SKM-1 (cell line): ENCODE measurements around the gene MBTD1.
A peak's percentile ranks its signal among the peaks of the same experiment; 100 is the strongest.
"Not testable (repeated sequence)": the region's sequence is repeated elsewhere in the genome, so short reads cannot be mapped to it uniquely, and the experiment has no call there.

Source experiments
- DNase-seq: peaks from one replicate; lab custom pipeline; 2025; ENCODE audit not compliant: unreplicated experiment; lab: John Stamatoyannopoulos, UW

Gene MBTD1

DNA sequence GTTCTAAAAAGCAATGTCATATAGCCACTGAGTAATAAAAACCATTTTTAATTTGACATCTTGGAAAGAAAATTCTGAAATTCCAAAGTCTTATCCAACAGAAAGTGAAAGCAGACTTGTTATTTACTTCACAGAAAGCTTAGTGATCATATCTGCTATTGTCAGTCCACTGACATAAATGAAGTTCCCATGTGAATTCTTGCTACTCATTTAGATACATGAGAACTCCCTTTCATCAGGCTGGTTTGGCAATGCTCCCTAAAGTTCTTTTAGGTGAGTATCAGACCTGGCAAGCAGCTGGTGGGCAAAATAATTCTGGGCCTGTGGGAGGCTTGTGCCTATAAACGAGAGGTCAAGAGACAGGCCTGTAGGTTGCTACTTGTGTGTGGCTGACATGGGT is 70.2 kb downstream of the MBTD1 start:
- DNase-seq: no peak

DNA sequence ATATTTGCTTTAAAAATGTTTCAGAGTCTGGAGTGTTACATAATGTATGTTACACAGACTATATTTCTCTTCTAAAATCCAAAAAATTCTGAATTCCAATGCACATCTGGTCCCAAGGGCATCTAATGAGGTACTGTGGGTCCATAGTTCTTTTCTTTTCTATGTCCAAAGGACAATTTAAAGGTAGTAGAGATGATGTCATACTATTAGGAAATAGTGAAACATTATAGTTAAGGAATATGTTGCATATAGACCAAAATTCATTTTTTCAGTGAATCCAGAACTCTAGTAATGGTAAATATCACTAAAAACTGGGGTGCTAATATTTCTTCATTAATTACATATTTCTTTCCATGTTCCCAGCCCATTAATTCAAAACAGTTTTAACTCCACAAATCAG is 70.7 kb downstream of the MBTD1 start:
- no peak for DNase-seq

DNA sequence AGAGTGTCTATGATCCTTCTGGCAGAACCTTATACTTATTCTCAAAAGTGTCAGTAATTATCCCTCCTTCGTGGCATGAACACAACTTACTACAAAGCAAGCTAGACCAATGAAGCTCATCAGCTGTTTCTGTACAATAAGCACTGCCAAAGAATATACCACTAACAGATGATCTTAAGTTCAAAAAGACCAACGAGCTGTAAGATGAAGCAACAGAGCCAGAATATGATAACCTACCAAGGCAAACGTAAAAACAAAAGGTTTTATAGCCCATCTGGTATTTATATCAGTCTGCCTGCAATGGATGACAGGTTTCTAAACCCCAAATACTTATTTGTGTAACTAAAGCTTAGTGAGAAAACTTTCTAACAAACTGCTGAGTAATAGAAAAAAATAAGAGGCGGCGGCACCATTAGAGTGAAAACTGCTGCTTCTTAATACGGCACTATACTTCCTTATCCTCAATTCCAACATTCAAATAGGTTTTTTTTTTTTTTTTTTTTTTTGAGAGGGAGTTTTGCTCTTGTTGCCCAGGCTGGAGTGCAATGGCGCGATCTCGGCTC is 71.5 kb downstream of the MBTD1 start:
- DNase-seq: no peak

DNA sequence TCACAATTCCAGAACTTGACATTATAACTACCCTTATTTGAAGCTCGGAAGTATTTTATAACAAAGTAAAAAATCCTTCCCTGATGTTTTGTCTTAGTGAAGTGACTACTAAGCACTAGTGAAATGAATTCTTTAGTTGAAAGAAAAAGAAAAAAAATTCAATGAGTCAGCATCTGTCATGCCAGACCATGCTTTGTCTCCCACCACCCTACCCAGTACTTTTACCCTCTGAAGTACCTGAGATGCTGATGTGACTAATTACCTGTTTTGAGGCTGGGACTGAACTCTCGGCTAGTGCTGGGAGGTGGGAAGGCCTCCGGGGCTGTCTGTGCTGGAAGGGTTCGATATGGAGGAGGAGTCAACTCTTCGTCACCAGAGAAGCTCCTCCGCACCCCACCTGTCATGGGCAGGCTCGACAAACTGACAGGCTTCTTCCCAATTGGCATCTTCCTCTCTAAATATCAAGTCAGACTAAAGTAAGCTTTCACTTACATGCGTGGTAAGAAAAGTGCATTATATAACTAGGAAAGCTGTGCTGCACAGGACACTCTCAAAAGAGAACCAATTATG is 74.0 kb downstream of the MBTD1 start:
- DNase-seq: no peak

DNA sequence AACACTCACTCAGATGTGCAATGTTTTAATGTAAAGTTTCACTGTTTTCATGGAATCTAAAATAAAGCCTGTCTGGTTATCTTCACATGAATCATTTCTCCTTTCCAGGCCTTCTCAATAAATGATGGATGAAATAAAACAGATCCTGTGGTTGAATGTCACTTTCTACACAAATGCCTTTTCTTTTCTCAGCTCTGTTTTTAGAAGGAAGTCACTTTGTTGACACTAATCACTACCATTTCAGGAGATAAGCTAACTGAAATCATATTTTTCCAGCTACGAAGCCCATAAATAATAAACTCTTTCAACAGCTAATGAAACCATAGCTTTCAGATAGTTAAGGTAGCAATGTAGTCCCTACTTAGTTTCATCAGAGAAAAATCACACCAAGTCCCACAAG is 75.7 kb downstream of the MBTD1 start:
- no peak for DNase-seq

DNA sequence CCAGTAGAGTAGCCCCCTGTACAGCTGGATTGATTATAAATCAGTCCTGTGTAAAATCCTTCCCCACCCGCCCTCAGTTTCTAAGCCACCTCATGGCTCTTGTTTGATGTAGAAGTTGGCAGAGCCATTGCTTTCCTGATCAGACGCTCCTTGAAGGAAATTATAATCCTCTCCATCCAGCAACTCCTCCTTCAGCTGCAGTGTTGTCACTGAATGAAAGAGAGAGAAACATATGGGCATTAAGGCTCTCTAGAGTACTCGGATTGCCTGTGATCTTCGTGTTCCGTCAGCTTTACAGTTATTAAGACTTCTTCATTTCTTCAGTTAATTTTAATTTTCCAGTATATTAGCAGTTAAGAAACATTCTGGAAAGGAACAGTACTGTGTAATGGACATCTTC is 79.4 kb downstream of the MBTD1 start:
- DNase-seq: no peak

DNA sequence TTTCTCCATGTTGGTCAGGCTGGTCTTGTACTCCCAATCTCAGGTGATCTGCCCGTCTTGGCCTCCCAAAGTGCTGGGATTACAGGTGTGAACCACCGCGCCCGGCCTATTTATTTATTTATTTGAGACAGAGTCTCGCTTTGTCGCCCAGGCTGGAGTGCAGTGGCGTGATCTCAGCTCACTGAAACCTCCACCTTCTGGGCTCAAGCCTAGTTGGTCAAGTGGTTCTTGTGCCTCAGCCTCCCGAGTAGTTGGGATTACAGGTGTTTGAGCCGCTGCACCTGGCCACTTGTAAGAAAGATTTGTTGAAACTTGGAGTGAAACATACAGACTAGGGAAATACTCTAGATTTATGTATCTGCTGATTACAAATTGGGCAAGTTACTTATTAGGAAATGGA is 87.8 kb downstream of the MBTD1 start:
- DNase-seq: not testable (repeated sequence)

DNA sequence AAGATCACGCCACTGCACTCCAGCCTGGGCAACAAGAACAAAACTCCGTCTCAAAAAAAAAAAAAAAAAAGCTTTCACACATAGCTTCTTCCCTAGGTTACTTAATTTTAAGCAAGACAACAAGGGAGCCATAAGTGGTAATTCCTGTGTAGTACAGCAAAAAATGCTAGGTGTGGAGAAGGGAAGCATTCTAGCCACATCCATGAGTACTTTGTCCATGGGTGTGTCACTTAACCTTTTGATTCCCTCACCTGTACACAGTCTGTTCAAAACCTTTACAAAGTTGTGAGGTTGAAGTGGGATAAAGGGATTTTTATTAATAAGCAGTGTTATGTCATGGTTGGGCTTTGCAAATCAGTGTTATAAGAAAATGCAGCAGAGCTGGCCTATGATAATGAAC is 89.1 kb downstream of the MBTD1 start:
- DNase-seq: no peak

DNA sequence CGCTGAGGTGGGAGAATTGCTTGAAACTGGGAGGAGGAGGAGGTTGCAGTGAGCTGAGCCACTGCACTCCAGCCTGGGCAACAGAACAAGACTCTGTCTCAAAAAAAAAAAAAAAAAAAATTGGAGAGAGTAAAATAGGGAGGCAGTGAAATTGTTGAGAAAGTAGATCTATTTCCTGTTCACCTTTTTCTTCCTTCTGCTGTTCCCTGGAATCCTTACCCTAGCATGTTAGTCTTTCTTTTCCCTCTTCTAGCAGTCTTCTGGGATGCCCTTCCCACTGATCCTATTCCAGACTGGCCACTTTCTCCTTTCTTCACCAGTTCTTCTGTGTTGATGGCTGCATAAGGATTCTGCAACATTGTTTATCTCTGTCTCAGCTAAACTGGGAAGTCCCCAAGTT is 90.5 kb downstream of the MBTD1 start:
- no peak for DNase-seq

DNA sequence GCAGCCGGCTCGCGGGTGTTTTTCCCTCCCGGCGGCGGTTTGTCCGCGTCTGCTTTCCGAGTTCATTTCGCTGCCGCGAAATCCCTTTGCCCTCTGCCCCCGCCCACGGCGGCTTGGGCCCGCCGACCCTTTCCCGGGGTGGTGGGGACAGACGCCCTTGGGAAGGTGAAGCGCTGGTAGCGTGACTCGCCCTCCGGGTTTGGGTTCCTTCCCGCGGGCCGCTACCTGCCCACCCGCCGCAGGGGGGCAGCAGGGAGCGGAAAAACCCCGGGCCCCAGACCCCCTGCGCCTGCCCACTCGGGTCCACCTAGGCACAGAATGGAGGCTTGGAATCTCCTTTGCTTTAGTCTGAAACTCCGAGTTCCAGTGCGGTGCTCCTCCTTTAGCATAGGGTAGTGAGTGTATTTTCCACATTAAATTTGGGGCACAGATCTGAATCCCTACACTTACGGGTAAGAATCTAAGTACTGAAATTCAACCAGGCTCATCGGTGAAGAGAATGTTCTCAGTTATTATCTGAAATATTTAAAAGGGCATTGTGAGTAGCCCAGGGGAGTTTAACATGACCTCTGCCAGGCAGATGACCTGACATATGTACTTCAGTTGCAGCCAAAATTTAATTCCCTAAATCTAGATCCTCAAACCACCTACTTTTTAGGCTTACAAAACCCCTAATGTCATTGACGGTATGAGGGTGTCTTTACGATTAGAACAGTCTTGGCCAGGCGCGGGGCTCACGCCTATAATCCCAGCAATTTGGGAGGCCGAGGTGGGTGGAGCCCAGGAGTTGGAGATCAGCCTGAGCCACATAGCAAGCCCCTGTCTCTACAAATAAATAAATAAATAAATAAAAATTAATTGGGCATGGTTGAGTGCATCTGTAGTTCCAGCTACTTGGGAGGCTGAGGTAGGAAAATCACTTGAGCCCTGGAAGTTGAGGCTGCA is 92.6 kb downstream of the MBTD1 start:
- DNase-seq: peak; percentile 25

DNA sequence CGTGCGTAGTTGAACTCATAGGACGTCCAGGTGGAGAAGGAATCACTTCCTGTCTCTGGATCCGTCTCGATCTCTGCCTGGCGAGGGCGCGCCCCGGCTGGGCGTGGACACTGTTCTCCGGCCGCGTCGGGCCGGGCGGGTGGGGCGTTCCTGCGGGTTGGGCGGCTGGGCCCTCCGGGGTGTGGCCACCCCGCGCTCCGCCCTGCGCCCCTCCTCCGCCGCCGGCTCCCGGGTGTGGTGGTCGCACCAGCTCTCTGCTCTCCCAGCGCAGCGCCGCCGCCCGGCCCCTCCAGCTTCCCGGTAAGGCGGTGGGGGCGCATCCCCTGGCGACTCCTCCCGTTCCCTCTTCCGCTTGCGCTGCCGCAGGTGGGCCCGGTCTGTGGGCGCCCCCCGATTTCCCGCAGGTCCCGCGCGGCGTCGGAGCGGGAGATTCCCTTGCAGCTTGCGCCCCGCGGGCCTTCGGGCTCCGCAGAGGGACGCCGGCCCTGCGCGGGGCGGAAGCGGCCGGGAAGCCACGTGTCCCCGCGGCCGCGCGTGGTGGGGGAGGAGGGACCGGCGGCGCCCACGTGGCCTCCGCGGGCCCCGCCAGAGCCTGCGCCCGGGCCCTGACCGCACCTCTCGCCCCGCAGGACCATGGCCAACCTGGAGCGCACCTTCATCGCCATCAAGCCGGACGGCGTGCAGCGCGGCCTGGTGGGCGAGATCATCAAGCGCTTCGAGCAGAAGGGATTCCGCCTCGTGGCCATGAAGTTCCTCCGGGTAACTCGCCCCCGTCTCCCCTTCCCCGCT is 93.5 kb downstream of the MBTD1 start, which contains the start of gene NME2:
TSS of gene NME2 (plus strand) at position 214 of the 789 bp plus-strand sequence. CDS start at position 634, 420 bp downstream.
- DNase-seq: peak; percentile 60

DNA sequence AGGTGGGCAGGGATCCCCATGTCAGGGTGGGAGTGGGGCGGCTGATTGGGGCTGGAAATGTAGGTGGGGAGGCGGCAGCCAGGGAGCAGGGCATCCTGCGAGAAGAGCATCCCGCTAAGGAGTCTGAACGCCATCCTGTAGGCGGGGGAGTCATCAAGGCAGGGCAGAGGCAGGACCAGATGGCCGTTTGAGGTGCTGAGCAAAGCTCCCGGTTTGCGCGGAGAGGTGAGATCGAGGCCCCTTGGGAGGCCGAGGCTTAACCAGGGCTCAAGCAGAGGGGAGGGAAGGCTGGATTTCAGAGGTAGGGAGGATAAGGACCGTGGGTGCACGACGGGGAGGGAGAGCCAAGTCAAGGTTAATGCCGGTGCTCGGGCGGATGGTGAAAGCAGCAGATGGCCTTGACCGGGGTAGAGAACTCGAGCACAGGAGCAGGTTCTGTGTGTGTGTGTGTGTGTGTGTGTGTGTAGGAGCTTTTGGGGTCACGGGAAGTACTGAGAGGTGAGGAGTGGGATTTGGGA is 94.1 kb downstream of the MBTD1 start:
- no peak for DNase-seq

DNA sequence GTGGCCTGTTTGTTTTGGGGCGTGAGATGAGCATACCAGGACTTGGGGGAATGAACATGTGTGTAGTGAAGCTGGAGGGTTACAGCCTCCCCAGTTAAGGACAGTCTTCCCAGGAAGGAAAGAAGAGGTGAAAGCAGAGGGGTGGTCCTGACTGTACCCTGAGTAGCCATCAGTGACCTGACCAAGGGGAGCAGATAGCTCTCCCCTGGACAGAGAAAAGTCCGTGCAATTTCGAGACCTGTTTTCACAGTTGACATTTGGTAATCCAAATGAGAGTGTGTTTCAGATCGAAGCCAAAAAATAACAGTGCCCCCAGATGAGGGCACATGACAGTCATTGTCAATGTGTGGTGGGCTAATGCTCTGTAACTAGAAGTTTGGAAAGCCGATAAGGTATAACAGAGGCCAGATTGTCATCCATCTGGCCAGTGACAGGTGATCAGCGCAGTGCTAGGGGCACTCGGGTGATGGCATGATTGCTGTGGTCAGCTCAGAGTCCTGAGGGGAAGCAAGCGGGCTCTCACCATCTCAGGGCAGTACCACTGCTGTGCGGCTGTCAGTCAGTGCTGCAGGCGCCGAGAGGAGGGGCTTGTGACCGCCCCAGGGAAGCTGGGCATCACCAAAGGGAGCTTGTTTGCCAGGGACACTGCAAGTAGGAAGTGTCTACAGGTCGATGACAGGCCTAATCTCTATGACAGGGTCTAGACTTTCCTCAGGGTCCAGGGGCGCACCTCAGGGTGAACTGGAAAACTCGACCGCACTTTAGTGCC is 94.8 kb downstream of the MBTD1 start:
- DNase-seq: no peak

DNA sequence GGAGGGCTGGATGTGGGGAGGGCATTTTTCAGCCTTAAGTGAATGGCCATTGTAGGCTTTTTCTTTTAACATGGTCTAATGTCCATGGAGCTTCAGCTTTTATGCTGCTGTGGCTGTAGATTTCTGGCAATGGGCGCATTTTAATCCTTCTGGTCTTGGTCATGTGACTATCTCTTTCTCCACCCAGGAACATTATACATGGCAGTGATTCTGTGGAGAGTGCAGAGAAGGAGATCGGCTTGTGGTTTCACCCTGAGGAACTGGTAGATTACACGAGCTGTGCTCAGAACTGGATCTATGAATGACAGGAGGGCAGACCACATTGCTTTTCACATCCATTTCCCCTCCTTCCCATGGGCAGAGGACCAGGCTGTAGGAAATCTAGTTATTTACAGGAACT is 98.3 kb downstream of the MBTD1 start:
- no peak for DNase-seq

DNA sequence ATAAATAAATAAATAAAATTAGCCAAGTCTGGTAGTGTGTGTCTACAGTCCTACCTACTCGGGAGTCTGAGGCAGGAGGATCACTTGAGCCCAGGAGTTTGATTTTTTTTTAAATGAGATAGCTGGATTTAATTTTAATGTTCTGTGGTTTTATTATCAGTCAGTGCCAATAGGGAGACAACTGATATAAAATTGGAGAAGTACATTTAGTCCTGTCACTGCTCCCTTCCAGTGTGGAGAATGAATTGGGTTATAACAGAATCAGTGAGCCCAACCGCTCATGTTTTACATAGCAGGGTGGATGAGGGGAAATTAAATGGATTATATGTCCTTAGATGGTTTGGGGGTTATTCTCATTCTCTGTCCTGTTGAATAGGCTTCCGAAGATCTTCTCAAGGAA is 100.2 kb downstream of the MBTD1 start:
- no peak for DNase-seq

DNA sequence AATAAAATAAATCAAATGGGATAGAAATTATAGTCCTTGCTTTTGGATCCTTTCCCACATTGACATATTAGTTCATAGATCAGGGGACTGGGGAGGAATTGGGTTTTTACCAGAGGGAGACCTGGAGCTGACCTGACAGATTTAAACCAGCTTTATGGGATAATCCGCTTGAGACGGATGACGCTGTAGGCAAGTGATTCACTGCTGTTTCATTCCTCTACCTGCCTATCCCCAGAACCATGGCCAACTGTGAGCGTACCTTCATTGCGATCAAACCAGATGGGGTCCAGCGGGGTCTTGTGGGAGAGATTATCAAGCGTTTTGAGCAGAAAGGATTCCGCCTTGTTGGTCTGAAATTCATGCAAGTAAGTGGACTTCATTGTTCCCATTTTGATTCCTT is 104.4 kb downstream of the MBTD1 start:
- DNase-seq: no peak

DNA sequence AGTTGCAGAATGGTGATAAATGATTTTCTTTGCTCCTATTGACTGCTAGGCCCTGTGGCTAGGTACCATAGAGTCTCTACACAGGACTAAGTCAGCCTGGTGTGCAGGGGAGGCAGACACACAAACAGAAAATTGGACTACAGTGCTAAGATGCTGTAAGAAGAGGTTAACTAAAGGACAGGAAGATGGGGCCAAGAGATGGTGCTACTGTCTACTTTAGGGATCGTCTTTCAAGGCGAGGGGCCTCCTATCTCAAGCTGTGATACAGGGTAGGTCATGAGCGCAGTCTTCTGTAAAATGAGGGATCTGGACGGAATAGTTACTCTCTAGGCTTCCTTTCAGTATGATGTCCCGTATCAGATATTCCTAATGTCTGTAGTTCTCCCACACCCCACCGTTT is 105.7 kb downstream of the MBTD1 start:
- DNase-seq: no peak

DNA sequence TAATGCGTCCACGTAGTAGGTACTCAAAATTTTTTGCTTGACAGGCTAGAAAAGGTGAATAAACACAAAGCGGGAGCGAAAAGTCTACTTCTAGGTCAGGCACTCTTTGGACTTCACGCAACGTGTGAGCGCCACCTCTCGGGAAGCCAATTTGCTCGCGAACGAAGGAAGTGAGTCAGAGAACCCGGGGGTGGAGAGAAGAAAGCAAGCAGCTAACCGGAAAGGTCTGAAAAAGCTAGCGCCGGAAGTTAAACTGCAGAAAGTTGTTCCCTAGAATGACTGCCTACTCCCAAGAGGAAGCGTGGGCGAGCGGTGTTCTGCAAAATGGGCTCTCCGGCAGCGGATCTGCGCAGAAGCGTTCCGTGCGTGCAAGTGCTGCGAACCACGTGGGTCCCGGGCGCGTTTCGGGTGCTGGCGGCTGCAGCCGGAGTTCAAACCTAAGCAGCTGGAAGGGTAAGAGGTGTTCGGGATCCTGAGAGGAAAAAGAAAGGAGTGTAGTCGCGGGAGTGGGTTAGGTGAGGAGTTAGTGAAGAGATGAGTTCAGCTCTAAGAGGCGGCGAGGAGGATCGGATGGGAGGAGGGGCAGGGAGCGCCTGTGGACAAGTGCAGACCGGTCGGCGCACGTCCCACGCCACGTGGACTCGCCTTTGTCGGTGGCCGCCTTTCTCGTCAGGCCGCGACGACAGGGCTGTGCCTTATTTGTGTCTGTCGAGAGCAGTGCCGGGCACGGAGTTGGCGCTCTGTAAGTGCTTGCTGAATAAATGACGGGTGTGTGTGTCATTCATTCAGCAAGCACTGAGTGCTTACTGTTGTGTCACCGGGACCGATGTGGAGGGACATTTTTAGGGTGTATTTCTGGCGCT is 106.4 kb downstream of the MBTD1 start, which contains the start of gene NME1:
TSS of gene NME1 (plus strand) at position 350 of the 863 bp plus-strand sequence. CDS start 2,096 bp downstream, outside the sequence.
- peak; percentile 99 for DNase-seq

DNA sequence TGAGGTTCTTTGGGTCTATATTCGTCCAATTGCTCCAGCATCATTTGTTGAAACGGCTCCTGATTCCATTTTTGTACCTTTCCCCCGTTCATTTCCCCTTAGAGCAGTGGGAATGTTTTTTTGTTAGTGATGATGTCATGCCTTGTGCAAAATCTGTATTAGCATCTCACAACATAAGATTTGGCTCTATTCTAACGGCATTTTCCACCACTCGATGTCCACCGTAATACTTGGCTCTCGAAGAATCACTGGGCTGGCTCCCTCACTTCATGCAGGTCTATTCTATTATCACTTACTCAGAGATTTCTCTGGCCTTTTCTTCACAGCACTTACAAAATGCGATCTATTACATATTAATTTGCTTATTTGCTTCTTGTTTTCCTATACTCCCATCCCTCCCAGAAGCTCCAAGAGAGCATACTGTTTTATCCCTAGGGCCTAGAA is 107.1 kb downstream of the MBTD1 start:
- DNase-seq: no peak
